IMR-90 (cell line): ENCODE measurements around the gene ANTXR1. TPM values are rescaled to one million over a fixed set of nuclear protein-coding genes. Genes with fewer than 3 reads are reported as not detected.

Experiments
- ATAC-seq: fragments of 200-7000 bp; cut with Tn5 transposase; 2 replicates; pipeline ENCODE4 v1.9.1; 2020; ENCODE audit warnings: low read depth, mild to moderate bottlenecking, moderate library complexity
- BruUV-seq: library from RNA; stranded (reverse); fragments of 400-500 nt; replicated peaks from 2 replicates; lab custom pipeline; 2021; lab: Mats Ljungman, UMichigan
- CTCF ChIA-PET: fragments of 300-600 bp; formaldehyde crosslinking; extraction: SDS; loops from one replicate; lab custom pipeline; 2021; ENCODE audit warnings: antibody characterized with exemption; lab: Yijun Ruan, JAX
- POLR2A ChIA-PET: fragments of 300-600 bp; sonication (Branson Sonifier 250); formaldehyde crosslinking; loops from one replicate; lab custom pipeline; 2022; ENCODE audit warnings: antibody characterized with exemption; ENCODE audit not compliant: unreplicated experiment; lab: Charles Lee
- DNase-seq: peaks from one replicate; pipeline ENCODE4 v3.0.0; 2013
- H2AFZ ChIP-seq: replicated peaks from 2 replicates; pipeline ENCODE3; 2013; ENCODE audit warnings: low read length, mild to moderate bottlenecking; ENCODE audit not compliant: poor library complexity
- H2AK5ac ChIP-seq: 2 replicates; pipeline ENCODE4 v1.6.1; 2013; ENCODE audit warnings: low read depth, low read length, inconsistent platforms
- H2AK9ac ChIP-seq: replicated peaks from 2 replicates; pipeline ENCODE3; 2013; ENCODE audit warnings: mild to moderate bottlenecking, low read depth, low read length, moderate library complexity; ENCODE audit not compliant: poor library complexity
- H2BK120ac ChIP-seq: 2 replicates; pipeline ENCODE4 v1.6.1; 2013; ENCODE audit warnings: low read depth, low read length, inconsistent platforms
- H2BK15ac ChIP-seq: 3 replicates; pipeline ENCODE4 v1.6.1; 2013; ENCODE audit warnings: low read depth, low read length, inconsistent platforms
- H2BK20ac ChIP-seq: 2 replicates; pipeline ENCODE4 v1.6.1; 2013; ENCODE audit warnings: low read depth, mild to moderate bottlenecking, inconsistent platforms, low read length, moderate library complexity
- H2BK5ac ChIP-seq: 2 replicates; pipeline ENCODE4 v1.6.1; 2013; ENCODE audit warnings: mild to moderate bottlenecking, low read depth, low read length, inconsistent platforms; ENCODE audit not compliant: poor library complexity, severe bottlenecking
- H3K14ac ChIP-seq: replicated peaks from 2 replicates; pipeline ENCODE4 v1.6.1; 2013; ENCODE audit warnings: low read depth, low read length, inconsistent platforms
- H3K18ac ChIP-seq: 2 replicates; pipeline ENCODE4 v1.6.1; 2013; ENCODE audit warnings: low read depth, low read length, control low read depth
- H3K23ac ChIP-seq: 2 replicates; pipeline ENCODE4 v1.6.1; 2013; ENCODE audit warnings: low read depth, low read length, inconsistent platforms
- H3K27ac ChIP-seq: 2 replicates; pipeline ENCODE4 v1.5.1; 2013; ENCODE audit warnings: mild to moderate bottlenecking, control low read depth, low read length; ENCODE audit not compliant: insufficient read depth
- H3K27me3 ChIP-seq: 2 replicates; pipeline ENCODE4 v1.6.1; 2013; ENCODE audit warnings: low read length; ENCODE audit not compliant: control insufficient read depth, insufficient read depth
- H3K36me3 ChIP-seq: 2 replicates; pipeline ENCODE4 v1.6.1; 2013; ENCODE audit warnings: low read length, mixed read lengths; ENCODE audit not compliant: control insufficient read depth, insufficient read depth
- H3K4ac ChIP-seq: 2 replicates; pipeline ENCODE4 v1.6.1; 2013; ENCODE audit warnings: low read depth, low read length, inconsistent platforms
- H3K4me1 ChIP-seq: 2 replicates; pipeline ENCODE4 v1.6.1; 2013; ENCODE audit warnings: low read length, mixed read lengths; ENCODE audit not compliant: control insufficient read depth, insufficient read depth
- H3K4me2 ChIP-seq: 2 replicates; pipeline ENCODE4 v1.6.1; 2013; ENCODE audit warnings: low read depth, mild to moderate bottlenecking, control low read depth, low read length, moderate library complexity
- H3K4me3 ChIP-seq: 2 replicates; pipeline ENCODE4 v1.5.1; 2013; ENCODE audit warnings: low read depth, mild to moderate bottlenecking, control low read depth, low read length, moderate library complexity; ENCODE audit not compliant: insufficient read depth
- H3K56ac ChIP-seq: 2 replicates; pipeline ENCODE4 v1.6.1; 2013; ENCODE audit warnings: low read length, inconsistent platforms; ENCODE audit not compliant: insufficient read depth; ENCODE audit errors: extremely low read depth
- H3K79me1 ChIP-seq, 2 experiments: 2 replicates each; pipeline ENCODE4 v1.6.1; 2013; ENCODE audit warnings: low read length in 2 of 2, inconsistent platforms in 1 of 2, low read depth in 1 of 2
- H3K9ac ChIP-seq: 2 replicates; pipeline ENCODE4 v1.6.1; 2013; ENCODE audit warnings: low read depth, low read length, control low read depth
- H3K9me1 ChIP-seq: 2 replicates; pipeline ENCODE4 v1.6.1; 2013; ENCODE audit warnings: low read length, inconsistent platforms; ENCODE audit not compliant: insufficient read depth
- H3K9me3 ChIP-seq: 2 replicates; pipeline ENCODE4 v1.6.1; 2013; ENCODE audit warnings: low read length; ENCODE audit not compliant: control insufficient read depth, insufficient read depth
- H4K20me1 ChIP-seq: 2 replicates; pipeline ENCODE4 v1.6.1; 2013; ENCODE audit warnings: low read length, inconsistent platforms; ENCODE audit not compliant: insufficient read depth
- H4K5ac ChIP-seq: 2 replicates; pipeline ENCODE4 v1.6.1; 2013; ENCODE audit warnings: mild to moderate bottlenecking, low read depth, low read length, control low read depth
- H4K8ac ChIP-seq, 2 experiments: 2 replicates each; pipeline ENCODE4 v1.6.1; 2013; ENCODE audit warnings: low read depth in 2 of 2, low read length in 2 of 2, control low read depth in 1 of 2, inconsistent platforms in 1 of 2
- H4K91ac ChIP-seq: 2 replicates; pipeline ENCODE4 v1.6.1; 2013; ENCODE audit warnings: low read depth, low read length, inconsistent platforms; ENCODE audit not compliant: insufficient read depth
- CHD1 ChIP-seq: IDR thresholded peaks from 2 replicates; pipeline ENCODE4 v1.6.1; 2012; ENCODE audit warnings: low read depth, low read length, improper control_type of control experiment
- FOS ChIP-seq: fragments of 150-350 bp; IDR thresholded peaks from 2 replicates; pipeline ENCODE4 v1.6.1; 2016; ENCODE audit warnings: low read depth, low read length
- MAFK ChIP-seq: IDR thresholded peaks from 2 replicates; pipeline ENCODE4 v1.6.1; 2012; ENCODE audit warnings: low read depth, low read length, improper control_type of control experiment
- MAZ ChIP-seq: IDR thresholded peaks from 2 replicates; pipeline ENCODE4 v1.6.1; 2012; ENCODE audit warnings: low read depth, mild to moderate bottlenecking, low read length, improper control_type of control experiment, moderate library complexity, borderline replicate concordance
- POLR2A ChIP-seq: IDR thresholded peaks from 2 replicates; pipeline ENCODE4 v1.6.1; 2012; ENCODE audit warnings: mild to moderate bottlenecking, low read depth, low read length
- RAD21 ChIP-seq: IDR thresholded peaks from 2 replicates; pipeline ENCODE4 v1.6.1; 2012; ENCODE audit warnings: low read length, improper control_type of control experiment
- RFX5 ChIP-seq: IDR thresholded peaks from 2 replicates; pipeline ENCODE4 v1.8.0; 2012; ENCODE audit warnings: low read depth, mild to moderate bottlenecking, low read length, moderate library complexity
- WGBS, 2 experiments: methylation state at CpG; one replicate each; pipeline versions ENCODE4 v1.1.5 to v1.1.7; 2013; ENCODE audit warnings: missing lambda C conversion rate in 2 of 2; ENCODE audit not compliant: insufficient read length in 1 of 2; ENCODE audit errors: extremely low coverage in 2 of 2; 5-methylcytosine and 5-hydroxymethylcytosine counted together
- dilution Hi-C: fragments of 300-500 bp; cut with HindIII; formaldehyde crosslinking; loops from one replicate; pipeline ENCODE4 v1.14.3; 2018; ENCODE audit warnings: low sequenced_read_pairs; ENCODE audit not compliant: unreplicated experiment
- in situ Hi-C: fragments of 300-500 bp; cut with MboI; formaldehyde crosslinking; loops from 3 replicates; pipeline ENCODE4 v1.14.3; 2019; ENCODE audit warnings: low sequenced_read_pairs, inconsistent platforms, mixed read lengths
- intact Hi-C: fragments of 100-400 bp; cut with micrococcal nuclease; formaldehyde crosslinking; loops from 2 replicates; pipeline ENCODE4 v1.10.0; 2022
- polyA plus RNA-seq, 3 experiments: library from polyadenylated mRNA; depleted of rRNA; stranded (reverse); fragments of >200 nt; gene quantifications; 2 replicates each; pipeline ENCODE4 v1.2.3, GENCODE V29; 2012; ENCODE audit warnings: low replicate concordance in 1 of 3
- total RNA-seq: library from RNA; depleted of rRNA; stranded (reverse); fragments of >200 nt; gene quantifications from 2 replicates; pipeline ENCODE4 v1.2.3, GENCODE V29; 2012

Gene ANTXR1
- total and polyA plus RNA-seq, 2 of the 4 experiments (the other 2 are of a cell fraction): 27.2 to 36.9 TPM

- Histone ChIP-seq H3K18ac (no peak overlapping the region), H3K36me3 (no peaks in the 10 kb centered on the region), H2AK9ac (no peak overlapping the region), H4K91ac (no peak overlapping the region), H2BK15ac (no peak overlapping the region), H3K9me1 (no peaks in the 10 kb centered on the region), H2BK120ac (no peak overlapping the region), H2AK5ac (no peak overlapping the region), H4K8ac (no peak overlapping the region), H3K56ac (no peak overlapping the region), H2BK20ac (no peak overlapping the region), H3K4ac (no peak overlapping the region), H3K23ac (no peak overlapping the region), H3K4me3 (no peak overlapping the region), H3K4me1 (peaks cover 4% of the 10 kb centered on the region; the same call in 1 of the 2 replicates), H3K27me3 (no peaks in the 10 kb centered on the region), H3K9ac (no peak overlapping the region), H3K14ac (no peak overlapping the region), H3K9me3 (no peaks in the 10 kb centered on the region), H4K20me1 (no peaks in the 10 kb centered on the region), H2BK5ac (no peak overlapping the region), H3K4me2 (no peak overlapping the region), H2AFZ (no peak overlapping the region), H4K5ac (no peak overlapping the region), H3K27ac (no peak overlapping the region), H3K79me1 (no peaks in the 10 kb centered on the region)
- no CpG with 5 or more reads among the region's 1 CpG for WGBS, 2 experiments
- no TSS peak for BruUV-seq
- dilution Hi-C loops (no loop called here), in situ Hi-C loops (no loop called here), intact Hi-C loops (no loop called here)
- CTCF ChIA-PET: no interaction called here
- TF ChIP-seq CHD1 (no peak), RAD21 (no peak), MAZ (no peak), FOS (no peak), POLR2A (no peak), RFX5 (no peak), MAFK (no peak)
- DNase-seq (no peak), ATAC-seq (no peak)
- POLR2A ChIA-PET: interaction anchor here (0.6 kb wide), 1 partner anchor 455 kb away, joined by 3 read pairs; no protein-coding TSS in a partner anchor
Observed at GRCh38 chr2:68980956-68981355, 32.0 kb upstream of the ANTXR1 start.
